ENCODE data around the gene INPP5E. TPM values are rescaled to one million over a fixed set of nuclear protein-coding genes. Genes with fewer than 3 reads are reported as not detected.

The INPP5E gene
- total RNA-seq, 3 donors from 2014 or later (not counting 1 experiment from before 2014, with no cell fraction given) = 12.1 to 15.7 (median 14.4) TPM

- Histone ChIP-seq H3K27me3 (ENCODE audit: control insufficient read depth, insufficient read depth, low read length) (no peaks in the 10 kb centered on the region), H3K4me3 (ENCODE audit: low read length) (no peak overlapping the region), H3K4me1 (ENCODE audit: control insufficient read depth, insufficient read depth, low read length) (no peaks in the 10 kb centered on the region), H3K9me3 (ENCODE audit: control insufficient read depth, insufficient read depth, low read length) (no peaks in the 10 kb centered on the region), H3K36me3 (ENCODE audit: control insufficient read depth, insufficient read depth, low read length) (peaks cover 87% of the 10 kb centered on the region), H3K27ac (ENCODE audit: low read length) (no peak overlapping the region)
- TF ChIP-seq CTCF (IDR thresholded peaks at IDR 0.05) = no peak
- Mint-ChIP-seq H3K9me3 (no peaks in the 10 kb centered on the region), H3K36me3 (no peaks in the 10 kb centered on the region), H3K4me1 (peaks cover 0 to 8% of the 10 kb centered on the region in 2 donors), H3K27me3 (ENCODE audit: low read depth in 2 of 2) (no peaks in the 10 kb centered on the region), H3K4me3 (no peak overlapping the region), H3K27ac (peak overlapping the region in 1 of 2 donors; percentile 21)
- DNase-seq (no peak), ATAC-seq (no peak)
- intact Hi-C loops (cut with micrococcal nuclease) = no loop called here
- WGBS (ENCODE audit: insufficient coverage) = 95% methylated on average over 14 of the region's 14 CpGs
These were observed 33.7 kb upstream of the INPP5E start for GRCh38 chr9:136473354-136473721.

- no peaks in the 10 kb centered on the region for H3K36me3 Mint-ChIP-seq
- DNase-seq = no peak
- no peak overlapping the region for H3K27ac ChIP-seq (ENCODE audit: low read length)
- no peak overlapping the region for H3K4me3 Mint-ChIP-seq
- H3K27me3 ChIP-seq (ENCODE audit: control insufficient read depth, insufficient read depth, low read length) = no peaks in the 10 kb centered on the region
- ATAC-seq = peak in 1 of 3 donors; percentile 22
- no peaks in the 10 kb centered on the region for H3K9me3 Mint-ChIP-seq
- no peaks in the 10 kb centered on the region for H3K27me3 Mint-ChIP-seq (ENCODE audit: low read depth in 2 of 2)
- no peaks in the 10 kb centered on the region for H3K4me1 ChIP-seq (ENCODE audit: control insufficient read depth, insufficient read depth, low read length)
- intact Hi-C loops (cut with micrococcal nuclease) = no loop called here
- no peak overlapping the region for H3K27ac Mint-ChIP-seq
- TF ChIP-seq CTCF (IDR thresholded peaks at IDR 0.05) = no peak
- 93% methylated on average over 27 of the region's 28 CpGs for WGBS (ENCODE audit: insufficient coverage)
- H3K4me3 ChIP-seq (ENCODE audit: low read length) = no peak overlapping the region
- H3K36me3 ChIP-seq (ENCODE audit: control insufficient read depth, insufficient read depth, low read length) = peaks cover 92% of the 10 kb centered on the region
- peaks cover 0 to 7% of the 10 kb centered on the region in 2 donors for H3K4me1 Mint-ChIP-seq
- no peaks in the 10 kb centered on the region for H3K9me3 ChIP-seq (ENCODE audit: control insufficient read depth, insufficient read depth, low read length)
These were observed 33.2 kb upstream of the INPP5E start for GRCh38 chr9:136472640-136473353.

GRCh38 chr9:136471802-136472487 is 32.3 kb upstream of the INPP5E start:
- no peaks in the 10 kb centered on the region for H3K36me3 Mint-ChIP-seq

More at GRCh38 chr9:136471802-136472487, 32.3 kb upstream of the INPP5E start:
- Histone ChIP-seq H3K9me3 (ENCODE audit: control insufficient read depth, insufficient read depth, low read length) (no peaks in the 10 kb centered on the region), H3K36me3 (ENCODE audit: control insufficient read depth, insufficient read depth, low read length) (peaks cover 93% of the 10 kb centered on the region), H3K27me3 (ENCODE audit: control insufficient read depth, insufficient read depth, low read length) (no peaks in the 10 kb centered on the region), H3K27ac (ENCODE audit: low read length) (no peak overlapping the region), H3K4me1 (ENCODE audit: control insufficient read depth, insufficient read depth, low read length) (no peaks in the 10 kb centered on the region), H3K4me3 (ENCODE audit: low read length) (no peak overlapping the region)
- Mint-ChIP-seq H3K4me1 (peaks cover 0 to 7% of the 10 kb centered on the region in 2 donors), H3K9me3 (no peaks in the 10 kb centered on the region), H3K27ac (no peak overlapping the region), H3K27me3 (ENCODE audit: low read depth in 2 of 2) (no peaks in the 10 kb centered on the region), H3K4me3 (no peak overlapping the region)
- DNase-seq = no peak
- no peak for TF ChIP-seq CTCF (IDR thresholded peaks at IDR 0.05)
- no peak for ATAC-seq
- intact Hi-C loops (cut with micrococcal nuclease) = no loop called here
- 96% methylated on average over 19 of the region's 19 CpGs for WGBS (ENCODE audit: insufficient coverage)

Measured in natural killer cell (primary cell).